Lower leg skin (tissue), 3 donors: Measurements from ENCODE around the gene GABRR3.

Experiments
- POLR2A ChIP-seq, 2 donors: fragments of 450-650 bp; IDR thresholded peaks; one replicate each; pipeline ENCODE4 v1.6.1; 2016 to 2017; ENCODE audit warnings: antibody characterized with exemption in 2 of 2, mild to moderate bottlenecking in 1 of 2, moderate library complexity in 1 of 2
- TF ChIP-seq, protein P1 (sequence below), 3 donors: fragments of 450-650 bp; IDR thresholded peaks; one replicate each; pipeline ENCODE4 v1.5.1; 2016; ENCODE audit warnings: antibody characterized with exemption in 3 of 3, mild to moderate bottlenecking in 3 of 3, moderate library complexity in 2 of 3

GRCh38 chr3:97949110-97949485 is 86.0 kb downstream of the GABRR3 start:
- TF ChIP-seq, protein P1, sequence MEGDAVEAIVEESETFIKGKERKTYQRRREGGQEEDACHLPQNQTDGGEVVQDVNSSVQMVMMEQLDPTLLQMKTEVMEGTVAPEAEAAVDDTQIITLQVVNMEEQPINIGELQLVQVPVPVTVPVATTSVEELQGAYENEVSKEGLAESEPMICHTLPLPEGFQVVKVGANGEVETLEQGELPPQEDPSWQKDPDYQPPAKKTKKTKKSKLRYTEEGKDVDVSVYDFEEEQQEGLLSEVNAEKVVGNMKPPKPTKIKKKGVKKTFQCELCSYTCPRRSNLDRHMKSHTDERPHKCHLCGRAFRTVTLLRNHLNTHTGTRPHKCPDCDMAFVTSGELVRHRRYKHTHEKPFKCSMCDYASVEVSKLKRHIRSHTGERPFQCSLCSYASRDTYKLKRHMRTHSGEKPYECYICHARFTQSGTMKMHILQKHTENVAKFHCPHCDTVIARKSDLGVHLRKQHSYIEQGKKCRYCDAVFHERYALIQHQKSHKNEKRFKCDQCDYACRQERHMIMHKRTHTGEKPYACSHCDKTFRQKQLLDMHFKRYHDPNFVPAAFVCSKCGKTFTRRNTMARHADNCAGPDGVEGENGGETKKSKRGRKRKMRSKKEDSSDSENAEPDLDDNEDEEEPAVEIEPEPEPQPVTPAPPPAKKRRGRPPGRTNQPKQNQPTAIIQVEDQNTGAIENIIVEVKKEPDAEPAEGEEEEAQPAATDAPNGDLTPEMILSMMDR (IDR thresholded peaks at IDR 0.05), result no peak
- no peak for TF ChIP-seq POLR2A (IDR thresholded peaks at IDR 0.05)
